ENCODE measurements around the gene ELF1. TPM values are rescaled to one million over a fixed set of nuclear protein-coding genes. Genes with fewer than 3 reads are reported as not detected.

ELF1 gene
- total and polyA plus RNA-seq, 10 of the 15 experiments (the other 5 are each of a cell fraction or from before 2014, with no cell fraction given) = 43.3 to 97.6 (median 55.7) TPM

GRCh38 chr13:40923867-40924266 lies 95.2 kb downstream of the ELF1 start:
- no peak for DNase-seq (ENCODE audit: low read depth, low spot score)
- no TSS peak for BruUV-seq (replicated peaks)
- H3K4me2 ChIP-seq (ENCODE audit: control insufficient read depth, insufficient read depth) = no peak overlapping the region
- peaks cover 2% of the 10 kb centered on the region; the same call in 1 of the 2 replicates for H3K79me2 ChIP-seq (ENCODE audit: control insufficient read depth, insufficient read depth, low read length)
- intact Hi-C loops (cut with micrococcal nuclease; ENCODE audit: unreplicated experiment) = loop anchor here (5.0 kb wide), 1 partner anchor 137 kb away; the partner anchor contains the start of gene SLC25A15
- H3K4me1 ChIP-seq (ENCODE audit: control insufficient read depth, insufficient read depth, low read length) = no peaks in the 10 kb centered on the region
- no peak overlapping the region for H3K9ac ChIP-seq (ENCODE audit: control insufficient read depth, insufficient read depth, low read length)
- ChIA-PET SMC1A (ENCODE audit: uncharacterized antibody, unreplicated experiment) (no interaction called here), POLR2A (no interaction called here), CTCF (no interaction called here), RAD21 (ENCODE audit: unreplicated experiment) (no interaction called here)
- H3K27ac ChIP-seq (ENCODE audit: control insufficient read depth, insufficient read depth) = no peak overlapping the region
- ATAC-seq = no peak
- no peaks in the 10 kb centered on the region for H4K20me1 ChIP-seq (ENCODE audit: control insufficient read depth, insufficient read depth)
- H3K36me3 ChIP-seq (ENCODE audit: control insufficient read depth in 2 of 2, insufficient read depth in 2 of 2, low read length in 1 of 2) = no peaks in the 10 kb centered on the region
- in situ Hi-C loops (cut with MboI) = no loop called here
- TF ChIP-seq MTA3 (IDR thresholded peaks at IDR 0.05; ENCODE audit: borderline replicate concordance, low read length) (no peak), NFYB (IDR thresholded peaks at IDR 0.05; ENCODE audit: insufficient read depth, low read depth, low read length) (no peak), POLR2A (IDR thresholded peaks at IDR 0.05; ENCODE audit: low read depth, low read length) (no peak), YY1 (IDR thresholded peaks at IDR 0.05; ENCODE audit: low read depth, low read length) (no peak), RAD51 (IDR thresholded peaks at IDR 0.05) (no peak), RAD21 (IDR thresholded peaks at IDR 0.05; ENCODE audit: insufficient read depth, low read depth, low read length) (no peak), ZNF207 (IDR thresholded peaks at IDR 0.05; ENCODE audit: borderline replicate concordance) (no peak), CTCF (IDR thresholded peaks at IDR 0.05 in 2 of 3, conservative IDR thresholded peaks at IDR 0.05 in 1 of 3; ENCODE audit: control insufficient read depth in 2 of 3, extremely low read depth in 1 of 3, insufficient read depth in 1 of 3, low read depth in 3 of 3, low read length in 3 of 3) (no peak), WRNIP1 (IDR thresholded peaks at IDR 0.05; ENCODE audit: borderline replicate concordance, low read depth, low read length) (no peak), CHD4 (IDR thresholded peaks at IDR 0.05) (no peak), MTA2 (IDR thresholded peaks at IDR 0.05; ENCODE audit: low read depth) (no peak), SRF (IDR thresholded peaks at IDR 0.05; ENCODE audit: low read depth in 2 of 2, low read length in 2 of 2) (no peak), FOS (IDR thresholded peaks at IDR 0.05; ENCODE audit: borderline replicate concordance, extremely low read depth, insufficient read length) (no peak)
- no peaks in the 10 kb centered on the region for H3K27me3 ChIP-seq (replicated peaks in 1 of 2; ENCODE audit: control insufficient read depth in 2 of 2, insufficient read depth in 2 of 2, low read length in 1 of 2)
- no peaks in the 10 kb centered on the region for H3K9me3 ChIP-seq (replicated peaks; ENCODE audit: control insufficient read depth, insufficient read depth, low read length)
- no peak overlapping the region for H3K4me3 ChIP-seq
- no peak overlapping the region for H2AFZ ChIP-seq (ENCODE audit: control insufficient read depth, low read depth, low read length)
- FAIRE-seq = no peak
